GM18507 (cell line): ENCODE results near the gene ATAD3C.
"Not testable (repeated sequence)": the region's sequence is repeated elsewhere in the genome, so short reads cannot be mapped to it uniquely, and the experiment has no call there.

Experiments
- DNase-seq: peaks from one replicate; pipeline ENCODE4 v3.0.0; 2011; ENCODE audit warnings: low read depth; ENCODE audit not compliant: insufficient read length; ENCODE audit errors: extremely low spot score
- FAIRE-seq: peaks from 2 replicates; lab custom pipeline; 2011; peaks lifted over from hg19 to GRCh38; lab: Jason Lieb, UNC

The ATAD3C gene

GRCh38 chr1:1440262-1441001 is 9.1 kb upstream of the ATAD3C start:
- FAIRE-seq = no peak
- no peak for DNase-seq

DNA sequence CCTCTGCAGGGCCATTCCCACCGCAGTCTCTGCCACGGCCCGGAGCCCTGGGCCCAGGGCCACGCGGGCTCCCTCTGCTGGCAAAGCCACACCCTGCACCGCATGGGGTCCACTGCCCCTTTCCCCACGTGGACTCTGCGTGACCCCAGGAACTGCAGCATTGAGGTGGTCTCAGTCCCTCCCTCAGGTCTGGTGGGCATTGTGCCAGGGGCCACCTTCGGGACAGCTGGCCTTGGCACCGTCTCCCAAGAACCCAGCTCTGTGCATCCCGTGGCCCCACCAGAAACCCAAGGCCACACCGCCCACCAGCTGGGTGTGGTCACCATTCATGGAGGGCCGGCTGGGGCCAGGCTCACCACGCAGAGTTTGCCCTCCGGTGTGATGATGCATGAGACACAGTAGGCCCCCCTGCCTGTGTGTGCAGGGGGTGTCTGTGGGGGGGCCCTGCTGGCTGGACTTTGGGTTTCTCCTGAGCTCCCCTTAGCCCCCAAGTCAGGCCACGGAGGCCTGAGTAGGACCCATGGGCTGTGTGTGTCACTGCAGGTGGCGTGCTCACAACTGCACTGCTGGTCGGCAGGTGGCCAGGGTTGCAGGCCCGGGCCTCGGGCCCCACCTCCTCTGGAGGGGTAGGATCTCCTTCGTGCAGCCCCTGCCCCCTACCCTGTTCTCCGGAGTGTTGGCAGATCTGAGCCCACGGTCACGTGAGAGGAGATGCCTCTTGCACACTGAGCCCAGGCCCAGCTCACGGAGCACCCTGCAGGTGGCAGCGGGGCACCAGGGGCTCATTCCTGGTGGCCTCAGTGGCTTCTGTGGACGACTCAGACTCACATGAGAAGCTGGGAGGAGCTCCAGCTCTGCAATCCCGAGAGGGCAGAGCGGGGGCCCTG is 8.2 kb upstream of the ATAD3C start:
- DNase-seq (peak; percentile 77), FAIRE-seq (peak; percentile 69)

DNA sequence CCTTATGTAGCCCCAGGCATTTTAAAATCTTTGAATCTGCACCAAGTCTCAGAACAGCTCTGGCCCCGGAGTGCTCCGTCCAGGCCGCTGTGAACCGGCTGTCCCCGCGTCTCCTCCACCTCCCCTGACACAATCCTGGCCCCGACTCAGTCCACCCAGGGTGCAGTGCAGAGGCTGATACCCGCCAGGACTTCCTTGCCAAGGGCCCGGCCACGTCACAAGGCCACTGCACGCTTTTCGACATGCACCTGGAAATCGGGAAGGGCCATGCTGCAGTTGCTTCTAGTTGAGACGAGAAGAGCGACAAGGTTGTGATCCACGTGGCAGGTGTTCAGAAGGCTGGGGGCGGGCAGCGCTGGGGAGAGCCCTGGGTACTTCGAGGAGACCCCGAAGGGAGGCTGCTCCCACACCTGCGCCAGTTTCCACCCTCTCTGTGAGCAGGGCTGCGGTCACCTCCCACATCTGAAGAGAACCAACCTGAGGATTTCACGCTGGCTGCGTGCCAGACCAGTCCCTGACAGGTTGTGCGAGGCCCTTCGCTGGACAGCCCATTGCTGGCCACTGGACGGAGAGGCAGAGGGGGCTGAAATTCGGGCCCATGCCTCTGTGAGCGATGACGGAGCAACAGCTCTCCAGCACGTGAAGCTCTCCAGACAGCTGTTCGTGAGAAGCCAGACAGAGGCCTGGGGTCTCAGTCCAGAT is 7.3 kb upstream of the ATAD3C start:
- DNase-seq = no peak
- FAIRE-seq = no peak

DNA sequence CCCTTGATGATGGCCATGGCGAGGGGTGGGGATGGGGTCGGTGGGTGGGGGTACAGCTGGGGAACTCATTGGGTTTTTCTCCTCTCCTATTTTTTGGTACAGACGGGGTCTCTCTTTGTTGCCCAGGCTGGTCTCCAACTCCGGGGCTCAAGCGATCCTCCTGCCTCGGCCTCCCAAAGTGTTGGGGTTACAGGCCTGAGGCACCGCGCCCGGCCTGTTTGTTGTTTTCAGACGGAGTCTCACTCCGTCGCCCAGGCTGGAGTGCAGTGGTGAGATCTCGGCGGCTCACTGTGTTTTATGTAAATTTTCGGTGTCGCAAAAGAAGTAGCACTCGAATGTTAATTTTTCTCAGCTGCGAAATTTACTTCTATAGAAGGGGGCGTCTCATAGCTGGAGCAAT is 2.9 kb upstream of the ATAD3C start:
- FAIRE-seq, DNase-seq: not testable (repeated sequence)

DNA sequence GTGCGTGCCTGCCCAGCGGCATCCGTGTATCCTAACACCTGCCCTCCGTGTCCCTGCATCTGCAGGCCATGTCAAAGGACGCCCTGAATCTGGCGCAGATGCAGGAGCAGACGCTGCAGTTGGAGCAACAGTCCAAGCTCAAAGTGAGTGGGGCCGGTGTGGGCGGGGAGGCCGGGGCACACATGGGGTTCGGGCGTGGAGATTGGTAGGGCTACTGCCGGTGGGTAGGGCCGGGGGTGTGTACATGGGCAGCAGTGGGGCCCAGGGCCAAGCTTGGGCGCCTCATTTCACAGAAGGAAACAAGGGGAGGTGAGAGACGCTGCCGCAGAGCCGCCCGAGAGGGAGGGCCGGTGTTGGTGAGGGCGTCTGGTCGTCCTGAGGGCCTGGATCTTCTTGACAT is 1.1 kb downstream of the ATAD3C start:
- FAIRE-seq, DNase-seq: not testable (repeated sequence)

DNA sequence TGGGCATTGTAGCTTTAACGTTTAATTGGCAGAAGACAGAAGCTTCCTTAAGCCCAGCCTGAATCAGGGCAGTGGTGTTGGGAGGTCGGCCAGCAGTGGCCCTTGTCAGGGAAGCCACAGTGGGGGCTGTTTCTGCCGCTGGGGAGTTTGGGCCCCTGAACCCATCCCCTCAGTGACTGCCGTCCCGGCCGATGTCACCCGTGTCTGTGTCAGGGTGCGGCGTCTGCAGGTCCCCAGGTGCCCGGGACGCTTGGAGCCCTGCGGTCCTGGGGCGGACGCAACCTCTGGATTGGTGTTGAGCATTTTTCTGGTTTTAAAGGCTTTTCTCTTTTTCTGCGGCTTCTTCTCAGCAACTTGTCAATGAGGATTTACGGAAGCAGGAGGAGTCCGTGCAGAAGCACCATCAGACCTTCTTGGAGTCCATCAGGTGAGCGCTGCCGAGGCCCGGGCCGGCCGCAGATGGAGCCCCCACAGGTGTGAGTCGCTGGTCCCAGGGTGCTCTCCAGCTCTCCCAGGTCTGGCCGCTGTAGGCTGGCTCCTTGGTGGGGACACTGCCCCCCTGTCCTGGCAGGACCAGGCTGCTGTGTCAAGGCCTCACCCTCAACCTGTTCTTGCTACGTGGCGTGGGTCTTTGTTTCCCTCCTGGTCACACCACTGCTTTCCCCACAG is 2.3 kb downstream of the ATAD3C start:
- no peak for DNase-seq
- FAIRE-seq = no peak

DNA sequence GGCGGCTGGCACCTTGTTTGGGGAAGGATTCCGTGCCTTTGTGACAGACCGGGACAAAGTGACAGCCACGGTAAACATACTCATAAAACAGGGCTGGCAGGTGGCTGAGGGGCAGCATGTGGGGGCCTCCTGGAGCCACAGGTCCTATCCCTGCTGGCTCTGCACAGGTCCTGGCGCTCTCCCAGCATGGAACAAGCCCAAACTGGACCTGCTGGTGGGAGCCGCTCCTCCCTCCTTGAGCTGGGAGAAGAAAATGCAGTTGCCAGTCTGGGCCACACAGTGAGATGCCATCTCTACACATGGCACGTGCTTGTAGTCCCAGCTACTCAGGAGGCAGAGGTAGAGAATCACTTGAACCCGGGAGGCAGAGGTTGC is 2.9 kb downstream of the ATAD3C start:
- DNase-seq, FAIRE-seq: not testable (repeated sequence)

- FAIRE-seq = no peak
- no peak for DNase-seq
Measured at GRCh38 chr1:1452882-1453281, 3.4 kb downstream of the ATAD3C start.

- FAIRE-seq, DNase-seq: not testable (repeated sequence)
Measured at GRCh38 chr1:1454286-1455056, 5.0 kb downstream of the ATAD3C start.

- FAIRE-seq (no peak), DNase-seq (no peak)
Measured at GRCh38 chr1:1455366-1455884, 5.9 kb downstream of the ATAD3C start.

DNA sequence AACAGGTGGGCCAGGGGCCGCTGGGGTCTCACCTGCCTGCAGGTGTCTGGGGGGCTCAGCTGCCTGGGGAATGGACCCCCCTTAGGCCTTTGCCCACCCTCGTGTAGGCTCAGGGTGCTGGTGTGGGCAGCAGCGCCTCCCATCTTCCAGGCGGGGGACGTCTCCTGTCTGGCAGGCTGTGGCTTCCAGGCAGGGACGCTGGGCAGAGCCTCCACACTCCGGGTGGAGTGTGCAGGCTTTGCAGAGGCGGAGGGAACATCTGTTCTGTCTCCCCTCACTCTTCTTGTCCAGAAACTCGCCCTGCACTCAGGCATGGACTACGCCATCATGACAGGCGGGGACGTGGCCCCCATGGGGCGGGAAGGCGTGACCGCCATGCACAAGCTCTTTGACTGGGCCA is 6.4 kb downstream of the ATAD3C start:
- not testable (repeated sequence) for FAIRE-seq, DNase-seq

DNA sequence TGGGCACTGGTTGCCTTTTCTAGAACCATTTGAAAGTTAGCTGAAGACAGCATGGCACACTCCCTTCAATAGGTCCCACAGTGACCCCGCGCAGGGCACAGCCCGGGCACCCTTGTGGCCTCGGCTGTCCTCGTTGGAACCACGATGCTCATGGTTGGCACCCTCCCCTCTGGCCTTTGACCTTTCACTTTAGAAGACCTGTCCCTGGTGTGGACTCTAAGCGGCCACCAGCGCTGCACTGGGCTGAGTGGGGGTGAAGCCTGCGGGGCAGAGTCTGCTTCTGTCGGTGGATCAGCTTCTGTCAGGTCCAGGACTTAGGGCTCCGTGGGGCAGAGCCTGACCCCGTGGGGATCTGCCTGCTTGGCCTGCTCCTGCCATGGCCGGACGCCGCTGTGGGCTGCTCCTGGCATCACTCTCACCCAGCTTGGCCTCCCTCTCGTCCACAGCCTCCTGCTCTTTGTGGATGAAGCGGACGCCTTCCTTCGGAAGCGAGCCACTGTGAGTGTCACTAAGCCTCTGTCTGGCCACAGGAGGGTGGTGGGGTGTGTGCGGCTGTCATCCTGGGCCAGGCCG is 7.3 kb downstream of the ATAD3C start:
- DNase-seq, FAIRE-seq: not testable (repeated sequence)

- FAIRE-seq, DNase-seq: not testable (repeated sequence)
Measured at GRCh38 chr1:1459156-1459555, 9.7 kb downstream of the ATAD3C start.

DNA sequence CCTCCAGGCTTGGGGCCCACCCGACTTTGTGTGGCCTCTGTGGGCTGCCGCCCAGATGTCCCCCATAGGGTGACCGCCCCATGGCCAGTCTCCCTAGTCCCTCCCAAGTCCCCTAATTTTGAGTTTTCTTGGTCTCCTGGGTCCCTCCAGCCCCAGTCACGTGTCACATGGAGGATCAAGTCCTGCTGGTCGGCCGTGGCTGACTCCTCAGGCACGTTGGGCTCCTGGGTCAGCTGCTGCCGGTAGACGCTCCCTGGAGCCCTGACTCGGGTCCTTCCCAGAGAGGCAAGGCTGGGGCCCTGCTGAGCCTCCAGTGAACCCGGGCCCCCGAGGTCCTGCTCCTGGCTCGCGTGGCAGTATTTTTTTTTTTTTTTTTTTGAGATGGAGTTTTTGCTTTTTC is 10.2 kb downstream of the ATAD3C start:
- FAIRE-seq, DNase-seq: not testable (repeated sequence)

DNA sequence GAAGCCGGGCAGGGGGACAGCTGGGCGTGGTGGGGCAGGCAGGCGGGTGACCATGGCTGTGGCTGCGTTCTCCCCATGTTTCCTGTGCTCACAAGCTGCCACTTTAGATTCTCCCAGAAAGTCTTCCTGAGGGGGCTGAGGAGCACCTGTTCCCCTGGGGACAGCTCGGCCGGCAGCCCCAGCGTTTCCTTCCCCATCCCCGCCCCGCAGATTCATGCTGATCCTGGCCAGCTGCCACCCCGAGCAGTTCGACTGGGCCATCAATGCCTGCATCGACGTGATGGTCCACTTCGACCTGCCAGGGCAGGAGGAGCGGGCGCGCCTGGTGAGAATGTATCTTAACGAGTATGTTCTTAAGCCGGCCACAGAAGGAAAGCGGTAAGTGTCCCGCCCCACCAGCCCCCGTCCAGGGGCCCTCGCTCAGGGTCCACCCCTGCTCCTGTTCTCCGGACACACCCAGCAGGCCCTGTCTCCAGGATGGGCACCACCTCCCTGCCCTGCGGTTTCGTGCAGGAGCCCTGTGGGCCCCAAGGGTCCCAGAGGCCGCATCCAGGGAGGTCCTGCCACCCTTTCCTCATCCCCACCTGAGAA is 11.1 kb downstream of the ATAD3C start:
- DNase-seq = no peak
- no peak for FAIRE-seq

DNA sequence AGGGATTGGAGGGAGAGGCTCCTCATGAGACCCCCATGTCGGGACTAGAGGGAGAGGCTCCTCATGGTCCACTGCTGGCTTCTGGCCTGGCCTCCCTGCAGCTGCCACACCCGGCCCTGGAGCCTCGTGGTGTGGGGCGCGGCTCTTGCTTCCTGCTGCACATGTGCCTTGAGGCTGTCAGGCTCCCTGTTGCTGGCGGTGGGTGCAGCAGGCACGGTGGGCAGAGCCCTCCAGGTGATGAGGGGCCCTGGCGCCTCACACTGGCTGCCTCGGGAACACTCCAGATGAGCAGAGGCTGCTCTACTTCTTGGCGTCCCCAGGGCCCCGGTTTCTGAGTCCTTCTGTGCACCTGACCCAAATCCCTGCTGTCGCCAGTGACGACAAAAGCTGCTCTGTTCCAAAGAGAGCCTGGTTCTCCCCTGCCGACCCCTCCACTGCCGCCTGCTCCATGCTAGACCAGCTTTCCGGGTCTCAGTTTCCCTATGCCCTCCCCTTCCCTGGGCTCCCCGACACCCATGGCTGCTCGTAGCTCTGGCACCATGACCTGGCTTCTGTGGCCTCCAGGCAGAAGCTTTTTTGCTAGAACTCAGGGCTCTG is 12.3 kb downstream of the ATAD3C start:
- no peak for DNase-seq
- no peak for FAIRE-seq

- FAIRE-seq (no peak), DNase-seq (no peak)
Measured at GRCh38 chr1:1462318-1462966, 13.0 kb downstream of the ATAD3C start.
